Activated naive CD4-positive, alpha-beta T cell treated with anti-CD3 and anti-CD28 coated beads, Interleukin-2, amount 50 U/mL, for 72 hours (primary cell): ENCODE measurements around the gene EPAS1. TPM values are rescaled to one million over a fixed set of nuclear protein-coding genes. Genes with fewer than 3 reads are reported as not detected.
A peak's percentile ranks its signal among the peaks of the same experiment; 100 is the strongest.

Source experiments
- ATAC-seq, 2 donors: fragments of 150-1000 bp; cut with Tn5 transposase; 2 replicates each; pipeline ENCODE4 v1.10.0; 2021; ENCODE audit warnings: mild to moderate bottlenecking in 2 of 2, moderate library complexity in 2 of 2
- DNase-seq, 2 donors: peaks; one replicate each; pipeline ENCODE4 v3.0.0; 2021 to 2022; ENCODE audit warnings: low spot score in 2 of 2
- H3K27ac Mint-ChIP-seq, 2 donors: one replicate each; pipeline ENCODE4 v1.8.0; 2022; ENCODE audit warnings: mild to moderate bottlenecking in 2 of 2, mixed read lengths in 2 of 2
- H3K36me3 Mint-ChIP-seq, 2 donors: one replicate each; pipeline ENCODE4 v1.8.0; 2022; ENCODE audit warnings: mixed read lengths in 2 of 2
- H3K9me3 Mint-ChIP-seq, 2 donors: one replicate each; pipeline ENCODE4 v1.8.0; 2022; ENCODE audit warnings: mixed read lengths in 2 of 2
- total RNA-seq, 2 donors: library from RNA; stranded (reverse); gene quantifications; one replicate each; pipeline ENCODE4 v1.2.3, GENCODE V29; 2022

Gene EPAS1
- total RNA-seq, 2 donors from 2014 or later, result 1.8 to 6.5 TPM

DNA sequence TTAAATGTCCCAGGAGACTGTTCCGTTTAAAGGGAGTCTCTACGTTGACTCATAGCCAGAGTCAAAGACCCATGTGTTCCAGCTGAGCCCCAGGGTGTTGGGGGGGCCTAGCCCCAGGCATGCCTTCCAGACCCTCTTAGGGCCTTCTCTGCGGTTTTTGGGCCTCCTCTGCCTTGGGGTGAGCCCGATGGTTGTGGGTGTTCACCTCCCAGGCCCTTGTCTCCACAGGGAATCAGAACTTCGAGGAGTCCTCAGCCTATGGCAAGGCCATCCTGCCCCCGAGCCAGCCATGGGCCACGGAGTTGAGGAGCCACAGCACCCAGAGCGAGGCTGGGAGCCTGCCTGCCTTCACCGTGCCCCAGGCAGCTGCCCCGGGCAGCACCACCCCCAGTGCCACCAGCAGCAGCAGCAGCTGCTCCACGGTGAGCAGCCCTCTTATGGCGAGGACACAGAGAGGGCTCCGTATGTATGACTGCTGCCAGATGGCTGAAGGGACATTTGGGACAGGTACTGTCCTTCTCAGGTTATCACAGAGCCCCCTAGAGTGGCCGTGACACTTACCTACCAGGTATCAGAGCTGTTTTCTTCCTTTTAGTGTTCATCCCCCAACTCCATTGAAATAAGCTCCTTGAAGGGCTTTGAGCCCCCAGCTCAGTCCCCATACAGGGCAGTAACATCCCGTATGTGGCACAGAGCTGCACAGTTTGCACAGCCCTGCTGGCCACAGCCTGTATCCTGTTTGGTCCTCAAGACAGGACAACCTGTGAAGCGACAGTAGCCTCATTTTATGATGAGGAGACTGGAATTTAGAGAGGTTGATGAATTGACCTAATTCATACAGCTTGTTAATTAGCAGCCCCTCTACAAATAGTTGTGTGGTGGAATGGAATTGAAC lies 80.7 kb downstream of the EPAS1 start:
- peak overlapping the region in 1 of 2 donors; percentile 7 for H3K27ac Mint-ChIP-seq

DNA sequence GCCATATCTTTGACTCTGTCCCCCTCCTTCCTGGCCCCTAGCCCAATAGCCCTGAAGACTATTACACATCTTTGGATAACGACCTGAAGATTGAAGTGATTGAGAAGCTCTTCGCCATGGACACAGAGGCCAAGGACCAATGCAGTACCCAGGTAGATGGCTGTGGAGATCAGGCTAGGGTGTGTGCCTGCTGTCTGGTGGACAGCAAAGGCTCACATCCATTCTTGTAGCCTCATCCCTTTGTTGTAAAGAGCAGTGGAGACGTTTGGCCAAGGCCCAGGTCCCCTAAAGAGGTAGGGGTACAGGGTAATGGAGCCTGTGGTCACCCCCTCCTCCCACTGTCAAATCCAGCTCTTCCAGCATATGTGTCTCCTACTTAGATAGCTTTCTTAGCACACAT lies 81.4 kb downstream of the EPAS1 start:
- no peak for ATAC-seq
- DNase-seq, result no peak
- no peaks in the 10 kb centered on the region for H3K36me3 Mint-ChIP-seq
- H3K9me3 Mint-ChIP-seq, result no peaks in the 10 kb centered on the region
- H3K27ac Mint-ChIP-seq, result peak overlapping the region; percentile 7 to 23

More for the DNA sequence above, 80.7 kb downstream of the EPAS1 start:
- no peak for DNase-seq
- no peaks in the 10 kb centered on the region for H3K36me3 Mint-ChIP-seq
- no peak for ATAC-seq
- H3K9me3 Mint-ChIP-seq, result no peaks in the 10 kb centered on the region

DNA sequence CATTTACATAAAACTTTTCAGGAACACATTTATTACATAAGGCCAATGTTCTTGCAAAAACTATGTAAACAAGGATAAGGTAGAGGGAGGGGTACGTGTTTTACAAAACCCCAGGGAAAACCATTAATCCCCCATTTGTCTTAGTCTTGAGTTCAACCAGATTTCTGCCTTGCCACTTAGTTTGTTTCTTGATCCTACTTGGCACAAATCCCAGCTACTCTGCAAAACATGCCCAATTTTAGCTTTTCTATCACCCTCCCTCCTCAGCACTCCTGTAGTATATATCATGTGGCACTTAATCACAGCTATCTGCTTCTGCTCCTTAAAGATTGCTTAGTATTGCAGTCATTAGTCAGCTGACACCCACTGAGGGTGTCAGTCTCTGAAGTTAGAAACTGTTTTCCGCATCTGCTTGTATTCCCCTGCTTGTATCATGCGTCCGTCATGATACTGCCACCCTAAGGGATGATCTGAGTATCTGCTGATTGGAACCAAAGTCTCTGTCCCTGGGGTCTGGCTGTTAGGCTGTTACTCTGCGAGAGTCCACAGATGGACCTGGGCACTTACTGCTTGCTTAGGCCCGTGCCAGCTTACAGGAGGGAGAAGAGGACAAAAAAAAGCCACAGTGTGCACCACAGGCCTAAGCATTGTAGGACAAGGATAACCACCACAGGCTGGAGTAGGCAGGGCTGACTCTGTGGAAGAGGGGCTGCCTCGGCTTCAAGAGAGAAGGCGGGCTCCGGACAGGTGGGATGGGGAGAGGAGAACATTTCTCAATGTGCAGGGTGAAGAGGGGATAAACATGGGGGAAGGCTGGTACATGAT lies 82.2 kb downstream of the EPAS1 start:
- Mint-ChIP-seq H3K27ac (peak overlapping the region in 1 of 2 donors; percentile 41), H3K9me3 (no peaks in the 10 kb centered on the region), H3K36me3 (no peaks in the 10 kb centered on the region)
- DNase-seq (no peak), ATAC-seq (no peak)

DNA sequence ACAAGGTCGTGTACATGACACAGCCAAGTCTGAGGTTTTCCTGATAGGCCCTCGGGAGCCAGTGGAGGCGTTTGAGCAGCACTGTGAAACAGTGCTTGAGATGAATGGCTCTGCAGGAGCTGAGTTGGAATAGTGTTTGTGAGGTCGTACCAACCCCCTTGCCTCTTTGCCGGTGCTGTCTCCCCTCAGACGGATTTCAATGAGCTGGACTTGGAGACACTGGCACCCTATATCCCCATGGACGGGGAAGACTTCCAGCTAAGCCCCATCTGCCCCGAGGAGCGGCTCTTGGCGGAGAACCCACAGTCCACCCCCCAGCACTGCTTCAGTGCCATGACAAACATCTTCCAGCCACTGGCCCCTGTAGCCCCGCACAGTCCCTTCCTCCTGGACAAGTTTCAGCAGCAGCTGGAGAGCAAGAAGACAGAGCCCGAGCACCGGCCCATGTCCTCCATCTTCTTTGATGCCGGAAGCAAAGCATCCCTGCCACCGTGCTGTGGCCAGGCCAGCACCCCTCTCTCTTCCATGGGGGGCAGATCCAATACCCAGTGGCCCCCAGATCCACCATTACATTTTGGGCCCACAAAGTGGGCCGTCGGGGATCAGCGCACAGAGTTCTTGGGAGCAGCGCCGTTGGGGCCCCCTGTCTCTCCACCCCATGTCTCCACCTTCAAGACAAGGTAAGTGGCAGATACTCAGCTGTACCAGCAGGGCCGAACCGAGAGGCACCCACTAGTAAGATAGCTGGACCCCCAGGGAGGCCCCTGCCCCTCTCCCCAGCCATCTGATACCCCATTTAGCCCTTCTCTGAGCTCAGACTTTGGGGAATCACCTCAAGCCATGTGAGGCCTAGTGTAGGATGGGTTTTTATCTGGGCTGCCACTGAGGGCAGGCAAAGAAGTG lies 83.1 kb downstream of the EPAS1 start:
- H3K9me3 Mint-ChIP-seq, result no peaks in the 10 kb centered on the region
- DNase-seq, result no peak
- peak overlapping the region in 1 of 2 donors; percentile 41 for H3K27ac Mint-ChIP-seq
- H3K36me3 Mint-ChIP-seq, result no peaks in the 10 kb centered on the region
- no peak for ATAC-seq

DNA sequence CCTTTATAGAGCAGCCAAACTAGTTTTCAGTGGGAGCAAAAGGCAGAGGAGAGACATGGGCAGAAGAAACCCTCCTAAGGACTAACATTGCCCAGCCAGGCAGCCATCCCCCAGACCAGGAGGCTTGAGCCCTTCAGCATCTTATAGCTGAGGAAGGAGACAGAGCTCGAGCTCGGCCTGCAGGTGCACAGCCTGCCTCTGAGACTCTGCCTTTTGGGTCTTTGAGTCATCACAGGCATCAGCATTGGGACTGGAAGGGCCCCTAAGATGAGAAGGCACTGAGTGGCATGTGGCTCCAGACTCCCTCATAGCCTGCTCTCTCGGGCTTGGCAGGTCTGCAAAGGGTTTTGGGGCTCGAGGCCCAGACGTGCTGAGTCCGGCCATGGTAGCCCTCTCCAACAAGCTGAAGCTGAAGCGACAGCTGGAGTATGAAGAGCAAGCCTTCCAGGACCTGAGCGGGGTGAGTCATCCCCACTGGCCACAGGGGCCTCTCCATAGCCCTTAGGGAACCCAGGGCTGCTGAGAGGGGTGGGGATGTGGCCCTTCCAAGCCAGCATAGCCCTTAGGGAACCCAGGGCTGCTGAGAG lies 84.1 kb downstream of the EPAS1 start:
- DNase-seq (no peak), ATAC-seq (no peak)
- no peaks in the 10 kb centered on the region for H3K36me3 Mint-ChIP-seq
- no peaks in the 10 kb centered on the region for H3K9me3 Mint-ChIP-seq
- peak overlapping the region in 1 of 2 donors; percentile 48 for H3K27ac Mint-ChIP-seq

DNA sequence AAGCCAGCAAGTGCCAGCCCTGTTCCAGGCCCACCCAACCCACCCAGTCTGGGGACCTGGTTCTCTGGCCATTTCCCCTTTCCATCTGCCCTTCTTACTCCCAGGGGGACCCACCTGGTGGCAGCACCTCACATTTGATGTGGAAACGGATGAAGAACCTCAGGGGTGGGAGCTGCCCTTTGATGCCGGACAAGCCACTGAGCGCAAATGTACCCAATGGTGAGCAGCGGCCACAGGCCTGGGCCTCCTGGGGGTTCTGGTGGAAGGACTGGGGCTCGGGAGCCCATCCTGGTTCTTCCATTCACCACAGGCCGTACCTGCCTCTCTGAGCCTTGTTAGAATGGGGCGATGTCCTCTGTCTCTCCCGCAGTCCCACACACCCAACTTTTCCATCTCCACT lies 84.7 kb downstream of the EPAS1 start:
- ATAC-seq (no peak), DNase-seq (no peak)
- Mint-ChIP-seq H3K9me3 (no peaks in the 10 kb centered on the region), H3K27ac (no peak overlapping the region), H3K36me3 (no peaks in the 10 kb centered on the region)

DNA sequence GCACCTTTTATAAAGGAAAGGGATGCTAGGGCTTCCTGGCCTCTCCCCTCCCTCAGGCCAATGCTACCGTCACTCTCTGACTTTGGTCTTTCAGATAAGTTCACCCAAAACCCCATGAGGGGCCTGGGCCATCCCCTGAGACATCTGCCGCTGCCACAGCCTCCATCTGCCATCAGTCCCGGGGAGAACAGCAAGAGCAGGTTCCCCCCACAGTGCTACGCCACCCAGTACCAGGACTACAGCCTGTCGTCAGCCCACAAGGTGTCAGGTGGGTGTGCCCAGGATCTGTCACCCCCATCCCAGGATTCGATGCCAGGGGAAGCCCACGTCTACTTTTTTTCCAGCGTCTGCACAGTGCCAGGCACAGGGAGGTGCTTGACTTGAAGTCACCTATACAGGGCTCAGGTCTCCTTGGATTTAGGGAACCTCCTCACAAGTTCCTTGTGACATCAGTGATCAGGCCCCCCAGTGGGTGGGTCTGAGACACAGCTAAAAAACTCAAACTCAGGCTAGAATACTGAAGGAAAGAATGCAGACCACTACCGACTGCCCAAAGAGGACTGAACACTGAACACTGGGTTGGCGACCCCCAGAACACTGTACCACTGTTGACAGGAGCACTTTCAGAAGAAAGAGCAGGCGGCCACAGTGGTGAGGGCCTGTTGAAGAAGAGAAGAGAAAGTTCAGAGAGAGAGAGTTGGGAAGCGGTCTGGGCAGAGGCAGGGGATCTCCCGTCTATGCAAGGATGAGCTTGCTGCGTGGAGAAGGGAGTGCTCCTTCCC lies 85.3 kb downstream of the EPAS1 start:
- peak overlapping the region in 1 of 2 donors; percentile 13 for H3K27ac Mint-ChIP-seq
- no peak for DNase-seq

DNA sequence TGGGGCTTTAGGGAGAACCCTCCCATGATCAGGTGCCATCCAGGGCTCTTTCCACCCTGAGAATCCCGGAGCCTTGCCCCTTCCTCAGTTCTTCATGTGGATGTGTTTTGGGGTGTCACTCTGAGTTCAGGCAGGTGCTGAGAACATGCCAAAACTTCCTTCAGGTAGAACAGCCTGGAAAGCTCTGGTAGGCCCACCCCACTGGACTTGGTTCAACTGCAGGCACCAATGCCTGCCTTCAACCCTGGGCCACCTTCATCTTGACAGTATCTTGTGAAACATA lies 85.8 kb downstream of the EPAS1 start:
- H3K9me3 Mint-ChIP-seq, result no peaks in the 10 kb centered on the region
- ATAC-seq, result no peak
- H3K36me3 Mint-ChIP-seq, result no peaks in the 10 kb centered on the region
- H3K27ac Mint-ChIP-seq, result no peak overlapping the region
- no peak for DNase-seq

More for the DNA sequence above, 85.3 kb downstream of the EPAS1 start:
- no peak for ATAC-seq
- H3K36me3 Mint-ChIP-seq, result no peaks in the 10 kb centered on the region
- no peaks in the 10 kb centered on the region for H3K9me3 Mint-ChIP-seq

DNA sequence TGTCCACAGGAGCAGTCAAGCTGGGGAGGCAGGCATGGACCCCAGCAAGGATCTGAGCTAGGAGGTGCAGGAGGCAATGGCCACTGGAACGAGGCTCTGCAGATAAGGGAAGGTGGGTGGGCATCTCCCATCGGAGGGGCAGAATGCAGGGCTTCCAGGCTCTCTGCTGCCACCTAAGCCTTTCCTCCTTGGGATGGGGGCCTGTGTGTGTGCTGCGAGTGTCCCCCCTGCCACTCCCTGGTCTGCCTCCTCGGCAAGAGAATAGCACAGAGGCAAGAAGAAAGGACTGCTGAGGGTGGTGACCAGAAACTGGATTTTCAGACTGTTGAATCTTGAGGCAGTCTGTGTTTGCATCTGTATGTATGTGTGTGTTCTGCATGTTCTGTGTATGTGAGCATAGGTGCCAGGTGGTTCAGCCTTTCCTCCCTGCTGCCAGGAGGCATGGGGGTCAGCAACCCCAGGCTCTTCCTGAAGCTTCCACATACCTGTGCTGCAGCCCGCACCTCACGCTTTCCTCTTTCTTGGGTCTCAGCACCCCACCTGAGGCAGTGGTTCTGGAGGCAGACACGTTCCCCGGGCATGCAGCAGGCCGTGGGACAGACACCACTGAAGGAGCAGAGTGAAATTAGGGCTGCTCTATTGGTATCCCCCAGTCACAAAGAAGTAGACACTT lies 86.7 kb downstream of the EPAS1 start:
- no peak for ATAC-seq
- no peaks in the 10 kb centered on the region for H3K9me3 Mint-ChIP-seq
- DNase-seq, result no peak
- peak overlapping the region; percentile 19 to 55 for H3K27ac Mint-ChIP-seq
- H3K36me3 Mint-ChIP-seq, result no peaks in the 10 kb centered on the region

DNA sequence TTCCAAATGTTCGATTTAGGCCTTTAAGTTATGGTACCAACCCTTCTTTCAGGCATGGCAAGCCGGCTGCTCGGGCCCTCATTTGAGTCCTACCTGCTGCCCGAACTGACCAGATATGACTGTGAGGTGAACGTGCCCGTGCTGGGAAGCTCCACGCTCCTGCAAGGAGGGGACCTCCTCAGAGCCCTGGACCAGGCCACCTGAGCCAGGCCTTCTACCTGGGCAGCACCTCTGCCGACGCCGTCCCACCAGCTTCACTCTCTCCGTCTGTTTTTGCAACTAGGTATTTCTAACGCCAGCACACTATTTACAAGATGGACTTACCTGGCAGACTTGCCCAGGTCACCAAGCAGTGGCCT lies 87.2 kb downstream of the EPAS1 start:
- Mint-ChIP-seq H3K9me3 (no peaks in the 10 kb centered on the region), H3K27ac (peak overlapping the region in 1 of 2 donors; percentile 1), H3K36me3 (no peaks in the 10 kb centered on the region)
- DNase-seq (no peak), ATAC-seq (no peak)

DNA sequence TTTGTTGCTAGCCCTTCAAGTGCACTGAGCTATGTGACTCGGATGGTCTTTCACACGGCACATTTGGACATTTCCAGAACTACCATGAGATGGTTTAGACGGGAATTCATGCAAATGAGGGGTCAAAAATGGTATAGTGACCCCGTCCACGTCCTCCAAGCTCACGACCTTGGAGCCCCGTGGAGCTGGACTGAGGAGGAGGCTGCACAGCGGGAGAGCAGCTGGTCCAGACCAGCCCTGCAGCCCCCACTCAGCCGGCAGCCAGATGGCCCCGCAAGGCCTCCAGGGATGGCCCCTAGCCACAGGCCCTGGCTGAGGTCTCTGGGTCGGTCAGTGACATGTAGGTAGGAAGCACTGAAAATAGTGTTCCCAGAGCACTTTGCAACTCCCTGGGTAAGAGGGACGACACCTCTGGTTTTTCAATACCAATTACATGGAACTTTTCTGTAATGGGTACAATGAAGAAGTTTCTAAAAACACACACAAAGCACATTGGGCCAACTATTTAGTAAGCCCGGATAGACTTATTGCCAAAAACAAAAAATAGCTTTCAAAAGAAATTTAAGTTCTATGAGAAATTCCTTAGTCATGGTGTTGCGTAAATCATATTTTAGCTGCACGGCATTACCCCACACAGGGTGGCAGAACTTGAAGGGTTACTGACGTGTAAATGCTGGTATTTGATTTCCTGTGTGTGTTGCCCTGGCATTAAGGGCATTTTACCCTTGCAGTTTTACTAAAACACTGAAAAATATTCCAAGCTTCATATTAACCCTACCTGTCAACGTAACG lies 88.8 kb downstream of the EPAS1 start:
- Mint-ChIP-seq H3K36me3 (no peaks in the 10 kb centered on the region), H3K9me3 (no peaks in the 10 kb centered on the region), H3K27ac (no peak overlapping the region)
- no peak for DNase-seq
- no peak for ATAC-seq

DNA sequence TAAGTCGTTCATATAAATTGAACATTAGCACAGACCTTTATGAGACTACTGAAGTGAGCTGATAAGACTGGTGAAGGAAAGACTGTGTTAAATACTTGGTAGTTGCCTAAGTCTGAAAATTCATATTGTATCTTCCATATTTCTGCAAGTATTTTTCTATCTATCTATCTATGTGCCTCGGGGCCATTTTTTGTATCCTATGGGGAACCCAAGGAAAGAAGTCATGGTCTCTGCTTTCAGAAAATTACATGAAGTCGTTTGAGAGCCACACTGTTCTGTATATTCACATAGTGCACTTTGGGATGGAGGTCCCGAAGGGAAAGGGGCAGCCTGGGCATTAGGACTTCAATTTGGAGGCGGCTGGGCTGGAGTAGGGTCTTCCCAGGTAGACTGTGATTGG lies 89.6 kb downstream of the EPAS1 start:
- Mint-ChIP-seq H3K36me3 (no peaks in the 10 kb centered on the region), H3K9me3 (no peaks in the 10 kb centered on the region), H3K27ac (no peak overlapping the region)
- ATAC-seq (no peak), DNase-seq (no peak)

DNA sequence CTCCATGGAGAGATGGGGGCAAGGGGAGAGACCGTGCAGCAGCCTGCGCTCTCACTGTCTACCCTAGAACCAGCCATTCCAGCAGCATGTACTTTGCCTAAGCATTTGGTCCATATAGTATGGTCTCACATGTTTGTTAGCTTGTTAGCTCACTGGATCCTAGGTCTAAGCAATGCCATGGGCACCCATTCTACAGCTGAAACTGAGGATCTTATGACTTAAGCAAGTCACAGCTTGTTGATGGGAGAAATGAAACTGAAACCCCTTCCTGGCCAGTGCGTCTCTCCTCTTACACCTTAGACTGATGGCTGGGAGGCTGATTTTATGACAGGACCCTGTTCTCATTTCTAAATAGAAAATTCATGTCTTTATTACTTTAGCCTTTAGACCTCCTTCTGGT lies 90.1 kb downstream of the EPAS1 start:
- Mint-ChIP-seq H3K9me3 (no peaks in the 10 kb centered on the region), H3K36me3 (no peaks in the 10 kb centered on the region), H3K27ac (no peak overlapping the region)
- DNase-seq (no peak), ATAC-seq (no peak)

DNA sequence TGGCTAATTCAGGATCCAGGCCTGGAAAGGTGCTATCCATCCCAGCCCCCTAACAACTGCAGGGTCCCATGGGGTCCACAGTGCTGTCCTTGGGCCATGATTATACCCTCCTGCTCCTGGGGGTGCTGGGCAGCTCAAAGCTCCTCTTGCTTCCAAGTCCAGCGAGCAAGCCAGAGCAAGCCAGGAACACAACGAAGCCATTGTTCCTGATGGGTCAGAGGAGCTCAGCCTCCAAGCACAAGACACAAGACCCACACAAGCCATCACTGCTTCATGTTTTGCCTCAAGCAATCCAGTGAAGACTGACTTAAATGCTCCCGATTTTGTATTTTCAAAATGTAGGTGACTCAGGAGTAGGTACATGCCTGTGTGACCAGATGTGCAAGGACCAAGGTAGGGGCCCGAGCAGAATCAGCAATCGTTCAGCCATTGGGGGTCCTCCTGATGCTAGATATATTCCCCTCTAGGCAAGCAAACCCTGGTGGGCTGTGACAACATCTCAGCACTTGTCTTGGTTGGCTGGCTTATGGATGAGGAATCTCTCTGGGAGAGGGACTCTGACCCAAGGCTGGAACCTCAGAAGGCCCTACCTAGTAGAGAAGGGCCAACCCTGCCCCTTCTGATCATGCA lies 90.8 kb downstream of the EPAS1 start:
- ATAC-seq, result no peak

More for the DNA sequence above, 90.8 kb downstream of the EPAS1 start:
- H3K27ac Mint-ChIP-seq, result no peak overlapping the region
- no peak for DNase-seq
- no peaks in the 10 kb centered on the region for H3K9me3 Mint-ChIP-seq
- no peaks in the 10 kb centered on the region for H3K36me3 Mint-ChIP-seq
